Measurements from ENCODE around the gene TPH2. TPM values are rescaled to one million over a fixed set of nuclear protein-coding genes. Genes with fewer than 3 reads are reported as not detected.

TPH2 gene
- total and polyA plus RNA-seq, 3 donors from 2014 or later = 0.47 to 2.2 (median 1.8) TPM

DNA sequence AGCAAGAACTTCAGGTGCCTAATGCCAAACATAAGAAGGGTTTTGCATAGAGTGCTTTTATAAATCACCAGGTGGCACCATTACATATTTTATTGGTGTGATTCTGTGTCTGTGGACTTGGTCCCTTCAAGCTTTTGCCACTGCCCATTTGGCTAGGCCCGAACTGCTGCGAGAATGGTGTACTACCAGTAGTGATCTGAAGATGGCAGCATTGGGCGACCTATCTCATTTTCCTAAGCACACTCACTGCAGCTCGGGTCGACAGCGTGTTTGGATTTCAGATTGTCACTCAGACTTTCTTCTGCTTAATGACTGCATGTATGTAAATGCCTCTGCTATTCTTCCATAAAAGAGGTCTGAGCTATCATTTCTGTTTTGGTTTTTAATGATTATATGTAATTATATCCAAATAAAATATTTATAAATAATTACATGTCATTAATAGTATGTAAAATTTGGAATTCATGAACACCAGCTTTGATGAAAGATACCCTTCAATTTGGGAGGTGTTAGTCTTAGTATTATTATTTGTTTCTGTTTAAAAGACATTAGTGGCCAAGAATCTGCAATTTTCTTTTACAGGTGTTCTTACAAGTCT lies 78.5 kb downstream of the TPH2 start:
- TF ChIP-seq POLR2A (IDR thresholded peaks at IDR 0.05) = no peak
- TF ChIP-seq, protein P1, sequence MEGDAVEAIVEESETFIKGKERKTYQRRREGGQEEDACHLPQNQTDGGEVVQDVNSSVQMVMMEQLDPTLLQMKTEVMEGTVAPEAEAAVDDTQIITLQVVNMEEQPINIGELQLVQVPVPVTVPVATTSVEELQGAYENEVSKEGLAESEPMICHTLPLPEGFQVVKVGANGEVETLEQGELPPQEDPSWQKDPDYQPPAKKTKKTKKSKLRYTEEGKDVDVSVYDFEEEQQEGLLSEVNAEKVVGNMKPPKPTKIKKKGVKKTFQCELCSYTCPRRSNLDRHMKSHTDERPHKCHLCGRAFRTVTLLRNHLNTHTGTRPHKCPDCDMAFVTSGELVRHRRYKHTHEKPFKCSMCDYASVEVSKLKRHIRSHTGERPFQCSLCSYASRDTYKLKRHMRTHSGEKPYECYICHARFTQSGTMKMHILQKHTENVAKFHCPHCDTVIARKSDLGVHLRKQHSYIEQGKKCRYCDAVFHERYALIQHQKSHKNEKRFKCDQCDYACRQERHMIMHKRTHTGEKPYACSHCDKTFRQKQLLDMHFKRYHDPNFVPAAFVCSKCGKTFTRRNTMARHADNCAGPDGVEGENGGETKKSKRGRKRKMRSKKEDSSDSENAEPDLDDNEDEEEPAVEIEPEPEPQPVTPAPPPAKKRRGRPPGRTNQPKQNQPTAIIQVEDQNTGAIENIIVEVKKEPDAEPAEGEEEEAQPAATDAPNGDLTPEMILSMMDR (IDR thresholded peaks at IDR 0.05) = peak; percentile 59 to 74 (median 70)
- no peaks in the 10 kb centered on the region for H3K9me3 ChIP-seq
- intact Hi-C loops (cut with DNase I; ENCODE audit: low total_unique reads) = no loop called here
- peak; percentile 87 for DNase-seq
- no peaks in the 10 kb centered on the region for H3K36me3 ChIP-seq (ENCODE audit: low read depth, missing control alignments)
- H3K4me3 ChIP-seq = no peak overlapping the region
- no peaks in the 10 kb centered on the region for H3K27me3 ChIP-seq
- H3K4me1 ChIP-seq = no peaks in the 10 kb centered on the region
- H3K27ac ChIP-seq = no peak overlapping the region
- WGBS, 2 donors = 0 to 1% methylated on average over 6 of the region's 6 CpGs

DNA sequence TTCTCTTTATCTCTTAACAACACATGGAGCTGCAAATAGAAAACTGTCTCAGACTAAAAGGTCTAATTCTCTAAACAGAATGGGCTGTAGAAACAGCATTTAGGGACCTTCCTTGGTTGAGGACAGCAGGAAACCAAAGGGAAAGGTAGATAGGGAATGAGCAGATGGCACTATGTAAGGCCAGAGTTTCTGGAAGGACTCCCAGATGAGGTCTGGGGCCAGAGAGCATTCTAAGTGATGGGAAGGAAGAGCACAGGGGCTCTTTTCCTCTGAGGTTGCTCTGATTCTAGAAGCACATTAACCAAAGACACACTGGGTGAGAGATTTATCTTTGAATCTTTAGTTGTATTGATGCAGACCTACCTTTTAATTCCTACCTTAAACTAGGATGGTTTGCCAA lies 79.4 kb downstream of the TPH2 start:
- H3K27me3 ChIP-seq = no peaks in the 10 kb centered on the region
- no peaks in the 10 kb centered on the region for H3K4me1 ChIP-seq
- TF ChIP-seq, protein P1 (IDR thresholded peaks at IDR 0.05) = no peak
- H3K4me3 ChIP-seq = no peak overlapping the region
- intact Hi-C loops (cut with DNase I; ENCODE audit: low total_unique reads) = no loop called here
- no peaks in the 10 kb centered on the region for H3K36me3 ChIP-seq (ENCODE audit: low read depth, missing control alignments)
- no peaks in the 10 kb centered on the region for H3K9me3 ChIP-seq
- no peak overlapping the region for H3K27ac ChIP-seq
- DNase-seq = no peak

DNA sequence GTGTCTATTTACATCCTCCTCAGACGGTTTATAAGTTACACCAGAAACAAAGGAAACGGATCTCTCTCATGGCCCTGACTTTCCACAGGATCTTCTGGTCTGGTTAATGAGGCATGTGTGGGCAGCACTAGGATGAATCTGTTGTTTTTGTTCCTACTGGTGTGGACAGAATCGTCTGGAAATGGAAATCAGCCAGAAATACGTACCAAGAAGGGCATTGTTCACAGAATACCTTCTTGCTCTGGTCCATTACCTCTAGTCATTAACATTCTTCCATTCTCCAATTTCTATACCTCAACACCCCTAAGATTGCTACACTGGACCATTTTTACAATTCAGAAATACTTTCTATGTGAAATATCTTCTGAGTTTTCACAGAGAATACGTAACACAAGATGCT lies 86.0 kb downstream of the TPH2 start:
- Histone ChIP-seq H3K4me3 (no peak overlapping the region), H3K27ac (no peak overlapping the region), H3K9me3 (no peaks in the 10 kb centered on the region), H3K4me1 (no peaks in the 10 kb centered on the region), H3K27me3 (no peaks in the 10 kb centered on the region), H3K36me3 (ENCODE audit: low read depth, missing control alignments) (no peaks in the 10 kb centered on the region)
- TF ChIP-seq, protein P1 (IDR thresholded peaks at IDR 0.05) = no peak
- no peak for TF ChIP-seq POLR2A (IDR thresholded peaks at IDR 0.05)
- 76 to 80% methylated on average over 5 of the region's 5 CpGs for WGBS, 2 donors
- no peak for DNase-seq
- intact Hi-C loops (cut with DNase I; ENCODE audit: low total_unique reads) = no loop called here

DNA sequence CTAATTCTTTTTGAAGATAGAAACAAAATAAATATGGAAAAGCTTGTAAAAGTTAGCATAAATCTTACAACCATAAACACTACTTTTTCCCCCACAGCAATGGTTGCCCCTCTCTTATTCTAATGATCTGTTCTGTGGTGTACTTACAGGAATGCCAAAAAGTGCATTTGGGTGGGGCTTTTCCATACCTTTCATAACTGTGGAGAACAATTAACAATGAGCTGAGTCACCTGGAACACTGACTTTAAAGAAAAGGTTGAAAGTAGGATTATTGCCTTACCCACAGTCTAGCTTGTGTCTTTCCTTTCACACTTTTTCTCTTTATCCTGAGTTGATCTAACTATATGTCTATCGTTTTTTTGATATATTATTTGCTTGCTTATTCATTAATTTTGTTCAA lies 86.9 kb downstream of the TPH2 start:
- DNase-seq = no peak
- no peaks in the 10 kb centered on the region for H3K4me1 ChIP-seq
- H3K4me3 ChIP-seq = no peak overlapping the region
- H3K36me3 ChIP-seq (ENCODE audit: low read depth, missing control alignments) = no peaks in the 10 kb centered on the region
- TF ChIP-seq, protein P1 (IDR thresholded peaks at IDR 0.05) = no peak
- no peak for TF ChIP-seq POLR2A (IDR thresholded peaks at IDR 0.05)
- H3K27me3 ChIP-seq = no peaks in the 10 kb centered on the region
- intact Hi-C loops (cut with DNase I; ENCODE audit: low total_unique reads) = no loop called here
- no peaks in the 10 kb centered on the region for H3K9me3 ChIP-seq
- no peak overlapping the region for H3K27ac ChIP-seq
- WGBS, 2 donors = 61 to 71% methylated on average over 1 of the region's 1 CpG

DNA sequence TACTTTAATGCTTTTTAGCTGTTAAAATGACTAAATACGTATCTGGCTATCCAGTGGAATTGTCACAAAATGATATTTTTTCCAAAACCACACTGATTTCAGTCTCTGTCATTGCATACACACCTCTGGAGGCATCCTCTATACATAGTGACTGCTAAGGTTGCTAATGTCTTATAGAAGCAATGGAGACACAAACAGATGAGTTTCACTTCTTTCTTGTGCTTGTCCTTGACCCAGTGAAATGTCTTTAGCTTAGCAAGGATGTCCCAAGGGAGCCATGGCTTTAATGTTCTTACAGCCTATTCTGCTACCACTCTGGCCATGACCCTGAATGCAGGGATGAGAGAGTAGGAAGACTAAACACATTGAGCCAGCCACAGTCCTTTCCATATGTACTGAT lies 90.3 kb downstream of the TPH2 start:
- 85 to 93% methylated on average over 1 of the region's 1 CpG for WGBS, 2 donors
- intact Hi-C loops (cut with DNase I; ENCODE audit: low total_unique reads) = no loop called here
- Histone ChIP-seq H3K36me3 (ENCODE audit: low read depth, missing control alignments) (no peaks in the 10 kb centered on the region), H3K4me1 (no peaks in the 10 kb centered on the region), H3K27me3 (no peaks in the 10 kb centered on the region), H3K9me3 (no peaks in the 10 kb centered on the region), H3K4me3 (no peak overlapping the region), H3K27ac (no peak overlapping the region)
- DNase-seq = no peak
- TF ChIP-seq POLR2A (IDR thresholded peaks at IDR 0.05) = no peak
- TF ChIP-seq, protein P1 (IDR thresholded peaks at IDR 0.05) = no peak
